ENCODE results near the gene ADPRS.

ADPRS gene

GRCh38 chr1:36092166-36092797 lies 3.6 kb downstream of the ADPRS start:
- Histone ChIP-seq H3K4me3 (ENCODE audit: low read length, poor library complexity, severe bottlenecking) (no peak overlapping the region), H3K9me3 (ENCODE audit: insufficient read depth, low read depth, low read length) (no peaks in the 10 kb centered on the region), H4K20me1 (ENCODE audit: insufficient read depth, low read length, poor library complexity, severe bottlenecking) (peaks cover 15% of the 10 kb centered on the region), H3K9me2 (replicated peaks; ENCODE audit: low read depth, low read length) (no peaks in the 10 kb centered on the region), H3F3A (ENCODE audit: low read depth) (no peaks in the 10 kb centered on the region), H3K9ac (ENCODE audit: low read depth, low read length, poor library complexity, severe bottlenecking) (no peak overlapping the region), H3K36me3 (ENCODE audit: insufficient read depth, low read length) (peaks cover 16% of the 10 kb centered on the region; the same call in 1 of the 2 replicates), H3K27me3 (ENCODE audit: insufficient read depth, low read length, poor library complexity, severe bottlenecking) (no peaks in the 10 kb centered on the region), H3K4me1 (ENCODE audit: insufficient read depth, low read length, poor library complexity, severe bottlenecking) (peaks cover 14% of the 10 kb centered on the region), H2AFZ (ENCODE audit: low read length) (no peak overlapping the region), H3K4me2 (ENCODE audit: low read depth, low read length, poor library complexity, severe bottlenecking) (peak overlapping the region; percentile 7), H3K79me2 (ENCODE audit: insufficient read depth, low read length) (peaks cover 41% of the 10 kb centered on the region)
- no peak for TF ChIP-seq CTCF (conservative IDR thresholded peaks at IDR 0.05; ENCODE audit: low read length)
- no peak for TF ChIP-seq EZH2phosphoT487 (IDR thresholded peaks at IDR 0.05; ENCODE audit: borderline replicate concordance)

GRCh38 chr1:36092798-36093185 lies 4.1 kb downstream of the ADPRS start:
- no peaks in the 10 kb centered on the region for H3F3A ChIP-seq (ENCODE audit: low read depth)
- H3K9ac ChIP-seq (ENCODE audit: low read depth, low read length, poor library complexity, severe bottlenecking) = no peak overlapping the region
- no peak overlapping the region for H3K4me2 ChIP-seq (ENCODE audit: low read depth, low read length, poor library complexity, severe bottlenecking)
- H3K27me3 ChIP-seq (ENCODE audit: insufficient read depth, low read length, poor library complexity, severe bottlenecking) = no peaks in the 10 kb centered on the region
- H3K9me3 ChIP-seq (ENCODE audit: insufficient read depth, low read depth, low read length) = no peaks in the 10 kb centered on the region
- H3K79me2 ChIP-seq (ENCODE audit: insufficient read depth, low read length) = peaks cover 41% of the 10 kb centered on the region
- H3K9me2 ChIP-seq (replicated peaks; ENCODE audit: low read depth, low read length) = no peaks in the 10 kb centered on the region
- no peak overlapping the region for H3K4me3 ChIP-seq (ENCODE audit: low read length, poor library complexity, severe bottlenecking)
- TF ChIP-seq CTCF (conservative IDR thresholded peaks at IDR 0.05; ENCODE audit: low read length) (no peak), EZH2phosphoT487 (IDR thresholded peaks at IDR 0.05; ENCODE audit: borderline replicate concordance) (no peak)
- H4K20me1 ChIP-seq (ENCODE audit: insufficient read depth, low read length, poor library complexity, severe bottlenecking) = peaks cover 15% of the 10 kb centered on the region
- peaks cover 14% of the 10 kb centered on the region for H3K4me1 ChIP-seq (ENCODE audit: insufficient read depth, low read length, poor library complexity, severe bottlenecking)
- H3K36me3 ChIP-seq (ENCODE audit: insufficient read depth, low read length) = peaks cover 16% of the 10 kb centered on the region; the same call in 1 of the 2 replicates
- no peak overlapping the region for H2AFZ ChIP-seq (ENCODE audit: low read length)

GRCh38 chr1:36093226-36093625 lies 4.5 kb downstream of the ADPRS start:
- Histone ChIP-seq H4K20me1 (ENCODE audit: insufficient read depth, low read length, poor library complexity, severe bottlenecking) (peaks cover 15% of the 10 kb centered on the region), H3K9me2 (replicated peaks; ENCODE audit: low read depth, low read length) (no peaks in the 10 kb centered on the region), H3K79me2 (ENCODE audit: insufficient read depth, low read length) (peaks cover 41% of the 10 kb centered on the region), H3K9ac (ENCODE audit: low read depth, low read length, poor library complexity, severe bottlenecking) (no peak overlapping the region), H3F3A (ENCODE audit: low read depth) (no peaks in the 10 kb centered on the region), H3K4me3 (ENCODE audit: low read length, poor library complexity, severe bottlenecking) (no peak overlapping the region), H3K9me3 (ENCODE audit: insufficient read depth, low read depth, low read length) (no peaks in the 10 kb centered on the region), H3K4me1 (ENCODE audit: insufficient read depth, low read length, poor library complexity, severe bottlenecking) (peaks cover 12% of the 10 kb centered on the region), H3K4me2 (ENCODE audit: low read depth, low read length, poor library complexity, severe bottlenecking) (no peak overlapping the region), H3K27me3 (ENCODE audit: insufficient read depth, low read length, poor library complexity, severe bottlenecking) (no peaks in the 10 kb centered on the region), H2AFZ (ENCODE audit: low read length) (no peak overlapping the region), H3K36me3 (ENCODE audit: insufficient read depth, low read length) (peaks cover 16% of the 10 kb centered on the region; the same call in 1 of the 2 replicates)
- TF ChIP-seq CTCF (conservative IDR thresholded peaks at IDR 0.05; ENCODE audit: low read length) (no peak), EZH2phosphoT487 (IDR thresholded peaks at IDR 0.05; ENCODE audit: borderline replicate concordance) (no peak)

Data from Loucy (cell line).